GM18870 (cell line): ENCODE data around the gene CORT.
"Not testable (repeated sequence)": the region's sequence is repeated elsewhere in the genome, so short reads cannot be mapped to it uniquely, and the experiment has no call there.

Source experiments
- ATAC-seq: cut with Tn5 transposase; IDR thresholded peaks from one replicate; pipeline ENCODE4 v1.9.1; 2021; ENCODE audit warnings: moderate library complexity; ENCODE audit not compliant: unreplicated experiment

The CORT gene

DNA sequence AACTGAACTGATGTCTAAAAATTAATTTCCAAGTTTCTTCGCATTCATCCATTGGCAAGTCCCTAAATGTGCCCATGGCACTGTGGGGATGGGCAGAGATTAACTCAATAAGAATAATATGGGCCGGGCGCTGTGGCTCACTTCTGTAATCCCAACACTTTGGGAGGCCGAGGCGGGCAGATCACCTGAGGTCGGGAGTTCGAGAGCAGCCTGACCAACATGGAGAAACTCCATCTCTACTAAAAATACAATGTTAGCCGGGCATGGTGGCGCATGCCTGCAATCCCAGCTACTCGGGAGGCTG lies 24.4 kb downstream of the CORT start:
- ATAC-seq, result not testable (repeated sequence)

DNA sequence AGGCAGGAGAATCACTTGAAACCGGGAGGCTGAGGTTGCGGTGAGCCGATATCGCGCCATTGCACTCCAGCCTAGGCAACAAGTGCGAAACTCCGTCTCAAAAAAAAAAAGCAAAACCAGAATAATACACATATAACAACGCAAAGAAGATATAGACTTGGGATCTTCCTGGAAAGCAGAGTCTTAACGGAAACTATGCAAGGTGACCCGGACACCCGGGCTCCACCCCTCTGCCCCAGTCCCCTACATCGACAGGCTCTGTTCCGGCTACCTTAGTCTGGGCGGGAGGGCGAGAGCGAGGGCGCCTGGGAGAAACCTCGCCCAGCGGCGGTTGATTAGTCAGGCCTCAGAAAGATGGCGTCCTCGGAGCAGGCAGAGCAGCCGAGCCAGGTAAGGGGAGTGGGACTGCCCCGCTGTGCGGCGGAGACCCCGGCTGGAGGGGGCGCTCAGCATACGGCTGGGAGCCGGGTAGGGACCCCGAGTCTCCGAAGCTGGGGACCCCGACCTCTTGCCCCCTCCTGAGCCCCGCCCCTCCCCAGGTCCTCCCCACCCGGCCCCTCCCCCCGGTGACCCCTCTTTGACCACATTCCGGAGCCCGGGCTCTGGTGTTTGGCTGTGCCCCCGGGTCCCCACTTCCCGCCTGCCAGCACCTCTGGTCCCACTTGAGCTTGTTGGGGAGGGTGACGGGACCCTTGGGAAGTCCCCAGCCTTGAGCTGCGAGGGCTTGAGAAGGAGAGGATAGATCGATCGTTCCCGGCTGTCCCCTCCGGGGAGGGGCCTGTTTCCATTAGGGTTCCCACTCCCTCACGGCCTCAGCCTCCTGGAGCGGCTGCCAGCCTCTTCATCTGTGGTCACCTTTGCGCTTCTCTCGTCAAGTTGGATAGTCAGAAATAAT lies 25.0 kb downstream of the CORT start, which contains the start of gene PEX14:
Gene PEX14 (plus strand): TSS at position 338 of the 895 bp plus-strand sequence. CDS start 17 bp downstream, at position 355.
- peak; percentile 54 for ATAC-seq

DNA sequence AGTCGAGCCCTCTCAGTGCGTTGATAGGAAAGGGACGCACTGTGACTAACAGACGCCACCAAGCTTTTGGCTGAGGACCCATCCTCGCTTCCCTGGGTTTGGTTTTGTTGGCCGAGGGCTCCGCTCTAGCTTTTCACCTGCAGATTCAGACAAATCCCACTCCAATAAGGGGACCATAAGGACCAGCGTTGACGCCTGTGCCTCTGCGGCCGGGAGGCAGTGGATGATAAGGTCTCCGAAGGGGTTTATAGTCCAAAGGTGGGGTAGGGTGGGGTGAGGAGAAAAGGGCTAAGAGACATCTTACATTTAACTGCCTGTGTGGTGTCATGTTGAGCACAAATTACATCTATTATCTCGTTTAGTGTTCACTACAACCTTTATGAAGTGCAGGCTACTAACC lies 25.7 kb downstream of the CORT start:
- no peak for ATAC-seq

DNA sequence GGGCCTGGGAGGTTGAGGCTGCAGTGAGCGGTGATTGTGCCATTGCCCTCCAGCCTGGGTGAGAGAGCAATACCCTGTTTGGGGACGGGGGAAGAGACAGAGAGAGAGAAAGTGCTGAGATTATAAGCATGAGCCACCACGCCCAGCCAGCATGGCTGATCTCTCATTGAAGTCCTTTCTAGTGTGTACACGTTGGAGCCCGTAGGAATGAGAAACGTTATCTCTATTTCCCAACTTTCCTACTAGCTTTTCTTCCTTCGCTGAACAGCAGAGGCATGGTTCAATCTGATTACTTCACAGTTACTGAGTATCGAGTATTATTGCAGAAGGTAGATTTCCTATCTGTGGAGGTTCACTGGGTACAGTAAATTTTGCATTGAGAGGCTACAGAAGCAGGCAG lies 29.5 kb downstream of the CORT start:
- ATAC-seq, result no peak

DNA sequence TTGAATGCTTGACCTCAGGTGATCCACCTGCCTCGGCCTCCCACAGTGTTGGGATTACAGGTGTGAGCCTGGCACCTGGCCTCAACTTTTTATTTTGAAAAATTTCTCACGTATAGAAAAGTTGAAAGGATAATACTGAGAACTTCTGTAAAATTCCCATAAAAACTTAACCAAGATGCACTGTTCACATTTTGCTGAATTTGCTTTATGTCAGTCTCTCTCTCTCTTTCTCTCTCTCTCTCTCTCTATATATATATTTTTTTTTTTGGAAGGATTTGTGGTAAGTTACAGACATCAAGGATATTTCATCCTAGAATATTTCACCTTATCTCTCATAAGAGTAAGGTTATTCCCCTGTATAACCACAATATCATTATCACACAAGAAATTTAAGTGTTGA lies 30.8 kb downstream of the CORT start:
- ATAC-seq, result no peak

DNA sequence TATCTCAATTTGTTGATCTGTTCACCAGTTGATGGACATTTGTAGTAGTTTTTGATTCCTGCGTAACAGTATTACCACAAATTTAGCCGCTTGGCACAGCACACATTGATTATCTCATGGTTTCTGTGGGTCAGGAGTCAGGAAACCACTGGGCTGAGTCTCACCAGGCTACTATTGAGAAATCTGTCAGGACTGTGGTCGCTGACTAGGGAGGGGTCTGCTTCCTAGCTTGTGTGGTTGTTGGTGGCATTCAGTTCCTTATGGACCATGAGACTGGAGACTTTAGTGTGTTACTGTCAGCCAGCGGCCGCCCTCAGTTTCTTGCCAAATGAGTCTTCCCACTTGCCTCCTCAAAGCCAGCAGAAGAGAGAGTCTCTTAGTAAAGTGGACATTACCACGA lies 34.7 kb downstream of the CORT start:
- ATAC-seq, result no peak

DNA sequence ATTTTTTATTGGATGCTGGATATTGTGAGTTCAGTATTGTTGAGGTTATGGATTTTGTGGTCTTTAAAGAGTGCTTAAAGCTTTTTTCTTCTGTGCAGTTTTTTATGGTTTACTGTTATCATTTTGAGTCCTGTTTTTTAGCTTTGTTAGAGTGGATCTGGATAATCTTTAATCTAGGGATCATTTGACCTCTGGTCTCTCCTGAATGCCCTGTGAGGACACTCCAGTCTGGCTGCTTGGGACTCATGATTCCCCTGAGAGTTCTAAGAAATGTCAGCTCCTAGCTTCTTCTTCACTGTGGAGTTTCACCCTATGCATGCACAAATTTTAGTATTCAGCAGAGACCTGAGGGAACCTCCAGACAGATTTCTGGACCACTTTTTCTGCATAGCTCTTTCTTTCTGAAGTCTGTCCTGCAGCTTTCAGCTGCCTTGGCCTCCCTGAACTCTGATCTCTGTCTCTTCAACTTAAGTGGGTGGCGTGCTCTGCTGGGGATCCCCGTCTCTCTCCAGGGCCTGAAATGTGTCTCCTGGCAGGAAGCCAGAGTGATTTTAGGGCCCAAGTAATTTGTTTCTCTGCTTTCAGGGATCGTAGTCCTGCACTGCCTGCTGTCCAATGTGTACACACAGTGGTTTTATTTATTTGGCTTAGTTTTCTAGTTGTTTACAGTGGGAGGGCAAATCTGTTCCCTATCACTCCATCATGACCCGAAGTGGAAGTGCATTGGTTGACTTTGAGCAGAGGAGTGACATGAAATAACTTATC lies 39.6 kb downstream of the CORT start:
- ATAC-seq, result no peak

DNA sequence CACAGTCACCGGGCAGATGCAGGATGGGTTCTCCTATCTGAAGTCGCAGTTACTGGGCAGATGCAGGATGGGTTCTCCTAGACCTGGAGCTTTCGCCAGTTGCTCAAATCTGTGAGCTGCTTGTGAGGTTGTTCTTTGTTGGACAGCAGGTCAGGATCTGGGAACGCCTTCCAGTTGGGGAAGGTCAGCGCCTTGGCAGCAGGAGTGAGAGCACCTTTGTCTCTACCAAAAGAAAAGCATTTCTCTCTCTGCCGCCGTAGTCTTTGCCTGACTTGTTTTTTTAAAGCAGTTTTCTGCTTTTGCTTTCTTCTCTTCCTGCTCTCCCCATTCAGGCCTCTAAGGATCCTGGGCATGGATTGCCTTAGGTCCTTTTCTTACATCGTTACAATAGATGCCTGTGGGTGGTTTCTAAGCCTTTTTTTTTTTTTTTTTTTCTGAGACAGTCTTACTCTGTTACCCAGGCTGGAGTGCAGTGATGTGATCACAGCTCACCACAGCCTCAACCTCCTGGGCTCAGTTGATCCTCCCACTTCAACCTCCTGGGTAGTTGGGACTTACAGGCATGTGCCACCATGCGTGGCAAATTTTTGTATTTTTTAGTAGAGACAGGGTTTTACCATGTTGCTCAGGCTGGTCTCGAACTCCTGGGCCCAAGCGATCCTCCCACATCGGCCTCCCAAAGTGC lies 40.6 kb downstream of the CORT start:
- ATAC-seq, result no peak

DNA sequence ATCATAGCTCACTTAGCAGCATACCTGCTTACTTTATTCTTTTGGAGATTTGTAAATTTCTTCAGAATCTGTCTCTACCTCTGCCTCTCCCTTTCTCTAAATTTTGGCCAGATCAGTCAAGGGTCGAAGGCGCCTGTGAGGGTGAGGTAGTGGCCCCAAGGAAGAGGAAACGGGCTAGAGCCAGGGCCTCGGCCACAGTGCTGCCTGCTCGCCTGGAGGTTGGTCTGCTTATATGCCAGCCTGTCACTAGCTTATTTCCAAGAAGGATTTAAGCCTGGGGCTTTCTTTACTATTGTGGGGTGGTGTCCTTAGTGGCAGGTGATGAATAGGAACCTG lies 44.6 kb downstream of the CORT start:
- ATAC-seq, result no peak

DNA sequence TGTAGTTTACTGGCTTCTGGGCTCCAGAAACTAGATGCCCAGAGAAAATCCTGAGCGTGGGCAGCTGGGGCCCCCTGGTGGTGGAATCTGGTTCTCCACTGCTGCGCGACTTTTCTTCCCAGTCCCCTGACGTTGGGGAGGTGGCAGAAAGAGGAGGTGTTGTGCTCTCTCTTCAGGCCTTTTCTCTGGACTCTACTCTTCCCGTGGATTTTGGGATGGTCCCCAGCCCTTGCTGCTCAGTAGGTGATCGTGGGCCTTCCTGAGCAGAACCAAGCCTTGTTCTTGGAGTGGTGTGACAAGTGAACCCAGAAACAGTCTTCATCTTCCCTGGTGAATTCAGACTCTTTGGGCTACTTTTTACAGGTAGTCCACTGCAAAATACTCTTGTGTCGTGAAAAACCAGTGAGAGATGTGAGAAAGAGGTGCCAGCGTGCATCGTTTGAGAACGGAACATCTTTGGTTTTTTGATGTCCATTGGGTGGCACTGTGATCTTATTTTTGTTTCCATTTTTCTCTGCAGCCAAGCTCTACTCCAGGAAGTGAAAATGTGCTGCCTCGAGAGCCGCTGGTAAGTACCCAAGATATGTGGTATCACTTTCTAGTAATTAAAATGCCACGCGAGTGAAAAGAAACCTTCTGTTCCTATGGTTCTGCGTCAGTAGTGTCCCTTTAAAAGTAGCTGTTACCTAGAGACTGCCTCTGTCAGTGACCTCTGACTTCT lies 45.1 kb downstream of the CORT start:
- peak; percentile 55 for ATAC-seq

DNA sequence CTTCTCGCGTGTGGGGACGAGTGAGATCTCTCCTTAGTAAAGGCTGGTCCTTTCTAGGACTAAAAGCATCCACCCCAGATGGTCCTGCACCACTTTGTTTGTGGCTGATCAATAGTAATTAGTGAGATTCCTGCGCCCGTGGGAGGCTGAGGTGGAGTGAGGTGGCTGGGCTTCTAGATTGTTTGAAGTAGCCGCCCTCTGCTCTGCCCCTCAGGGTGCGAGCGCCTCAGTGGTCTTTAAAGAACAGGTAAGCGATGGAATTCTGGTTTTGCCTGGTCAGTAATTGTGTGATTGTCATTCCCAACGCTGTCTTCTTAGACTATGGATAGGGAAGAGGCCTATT lies 45.6 kb downstream of the CORT start:
- no peak for ATAC-seq

DNA sequence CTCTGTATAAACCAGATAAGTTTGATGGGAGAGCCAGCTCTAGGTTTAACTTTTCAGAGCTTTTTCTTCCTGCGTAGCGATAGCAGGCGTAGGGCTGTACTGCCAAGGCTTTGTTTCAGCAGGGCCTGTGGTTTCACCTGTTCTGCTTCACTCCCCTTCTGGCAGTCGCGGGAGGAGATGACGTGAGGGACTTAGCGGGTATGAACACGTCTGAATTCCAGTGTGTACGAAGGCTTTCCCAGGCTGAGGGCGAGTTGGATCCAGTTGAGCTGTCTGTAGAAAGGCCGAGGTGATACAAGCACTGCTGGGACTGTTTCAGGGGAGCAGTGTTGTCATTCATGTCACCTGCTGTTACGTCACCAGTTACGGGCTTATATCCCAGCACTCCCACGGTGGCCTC lies 46.1 kb downstream of the CORT start:
- ATAC-seq, result no peak

DNA sequence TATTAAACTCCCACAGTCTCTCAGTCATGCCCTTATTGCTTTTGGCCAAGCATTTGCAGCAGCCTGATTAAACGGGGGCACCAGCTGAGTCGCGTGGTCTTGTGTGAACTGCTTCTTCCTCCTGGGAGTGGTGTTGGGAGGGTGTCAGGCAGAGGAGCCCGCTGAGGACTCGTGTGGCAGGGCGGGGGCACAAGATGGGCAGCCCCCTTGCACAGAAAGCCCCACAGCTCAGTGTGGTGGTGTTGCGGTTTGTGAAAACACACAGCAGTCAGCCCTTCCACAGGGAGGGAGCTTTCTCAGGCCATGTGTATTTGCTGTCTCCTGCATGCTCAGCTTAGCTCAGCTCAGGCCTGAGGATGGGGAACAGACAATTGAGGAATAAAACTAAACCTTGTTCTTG lies 47.3 kb downstream of the CORT start:
- ATAC-seq, result no peak

DNA sequence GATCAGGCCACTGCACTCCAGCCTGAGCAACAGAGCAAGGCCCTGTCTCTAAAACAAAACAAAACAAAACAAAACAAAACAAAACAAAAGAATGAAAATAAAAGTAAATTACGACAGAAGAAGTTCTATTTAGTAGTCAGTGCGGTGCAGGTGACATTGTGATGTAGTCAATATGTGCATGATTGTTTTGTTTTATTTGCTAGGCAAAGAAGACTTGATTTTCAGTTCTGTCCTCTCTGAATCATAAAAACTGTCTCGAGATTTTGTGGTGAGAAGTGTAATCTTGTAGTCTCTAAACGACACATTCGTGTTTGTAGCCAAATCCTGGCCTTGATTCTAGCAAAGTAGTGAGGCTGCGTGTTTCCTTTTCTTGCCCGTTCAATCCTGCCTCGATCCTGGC lies 48.4 kb downstream of the CORT start:
- no peak for ATAC-seq
